Measurements from ENCODE around the gene GATA6. TPM values are rescaled to one million over a fixed set of nuclear protein-coding genes. Genes with fewer than 3 reads are reported as not detected.
"Not testable (repeated sequence)": the region's sequence is repeated elsewhere in the genome, so short reads cannot be mapped to it uniquely, and the experiment has no call there.

GATA6 gene
- polyA plus RNA-seq, 3 donors = 11.4 to 30.5 (median 21.4) TPM

GRCh38 chr18:22195052-22195451 is 25.7 kb downstream of the GATA6 start:
- no peak overlapping the region for H3K27ac ChIP-seq (ENCODE audit: low read depth, low read length)
- 80 to 90% (median 87%) methylated on average over 11 of the region's 11 CpGs for WGBS, 3 donors

- not testable (repeated sequence) for H3K27ac ChIP-seq (ENCODE audit: low read depth, low read length)
- 73 to 92% (median 86%) methylated on average over 5 of the region's 5 CpGs for WGBS, 3 donors
Observed at GRCh38 chr18:22196943-22197342, 27.6 kb downstream of the GATA6 start.

- no peak overlapping the region for H3K27ac ChIP-seq (ENCODE audit: low read depth, low read length)
- WGBS, 3 donors = 55 to 72% (median 71%) methylated on average over 2 of the region's 2 CpGs
Observed at GRCh38 chr18:22197668-22198067, 28.3 kb downstream of the GATA6 start.

DNA sequence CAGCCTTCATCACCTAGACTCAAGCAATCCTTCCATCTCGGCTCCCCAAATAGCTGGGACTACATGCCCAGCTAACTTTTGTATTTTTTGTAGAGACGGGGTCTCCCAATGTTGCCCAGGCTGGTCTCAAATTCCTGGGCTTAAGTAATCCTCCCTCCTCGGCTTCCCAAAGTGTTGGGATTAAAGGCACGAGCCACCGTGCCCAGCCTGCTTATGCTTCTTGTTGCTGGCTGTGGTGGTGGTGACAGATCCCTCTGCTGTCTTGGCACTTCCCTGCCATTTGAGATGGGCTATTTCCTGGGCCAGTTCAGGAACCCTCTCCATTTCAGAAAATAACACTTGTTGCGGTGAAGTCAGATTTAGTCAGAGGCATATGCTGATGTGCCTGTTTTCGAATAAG is 28.8 kb downstream of the GATA6 start:
- H3K27ac ChIP-seq (ENCODE audit: low read depth, low read length) = no peak overlapping the region
- 80 to 94% (median 89%) methylated on average over 7 of the region's 7 CpGs for WGBS, 3 donors

GRCh38 chr18:22199005-22199404 is 29.6 kb downstream of the GATA6 start:
- WGBS, 3 donors = 52 to 64% (median 55%) methylated on average over 6 of the region's 6 CpGs
- no peak overlapping the region for H3K27ac ChIP-seq (ENCODE audit: low read depth, low read length)

- H3K27ac ChIP-seq (ENCODE audit: low read depth, low read length) = no peak overlapping the region
- 87% methylated on average over 32 of the region's 32 CpGs for WGBS, 3 donors
Observed at GRCh38 chr18:22200611-22201225, 31.3 kb downstream of the GATA6 start.

- H3K27ac ChIP-seq (ENCODE audit: low read depth, low read length) = no peak overlapping the region
- WGBS, 3 donors = 48 to 74% (median 71%) methylated on average over 1 of the region's 1 CpG
Observed at GRCh38 chr18:22203035-22203434, 33.6 kb downstream of the GATA6 start.

DNA sequence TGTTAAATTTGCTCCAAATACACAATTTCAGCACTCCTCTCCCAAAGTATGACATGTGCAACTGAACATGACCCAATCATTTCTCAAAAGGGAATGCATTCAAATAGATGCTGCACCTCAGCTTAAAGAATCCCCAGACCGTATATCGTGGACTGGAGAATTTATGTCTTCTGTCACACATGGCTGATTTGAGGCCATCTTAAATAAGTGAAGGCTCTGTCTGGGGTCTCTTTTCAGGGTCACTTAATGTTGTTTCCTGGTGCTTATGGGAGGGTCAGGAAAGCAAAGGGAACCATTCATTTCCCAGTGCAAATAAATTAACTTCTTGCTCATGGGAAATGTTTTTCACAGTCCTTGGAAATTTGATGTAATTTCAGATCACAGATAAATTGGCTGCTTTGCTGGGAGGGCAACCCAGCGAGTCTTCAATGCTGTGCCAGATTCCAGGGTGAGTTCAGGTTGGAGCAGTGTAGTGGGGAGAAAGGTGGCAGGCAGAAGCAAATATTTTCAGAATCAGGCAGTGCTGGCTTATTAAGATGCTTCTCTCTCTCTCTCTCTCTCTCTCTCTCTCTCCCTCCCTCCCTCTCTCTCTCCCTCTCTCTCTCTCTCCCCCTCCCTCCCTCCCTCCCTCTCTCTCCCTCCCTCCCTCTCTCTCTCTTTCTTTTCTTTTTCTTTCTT is 34.3 kb downstream of the GATA6 start:
- no peak overlapping the region for H3K27ac ChIP-seq (ENCODE audit: low read depth, low read length)

GRCh38 chr18:22204214-22204536 is 34.8 kb downstream of the GATA6 start:
- no peak overlapping the region for H3K27ac ChIP-seq (ENCODE audit: low read depth, low read length)
- 80 to 100% (median 92%) methylated on average over 1 of the region's 1 CpG for WGBS, 3 donors

More for the DNA sequence above, 34.3 kb downstream of the GATA6 start:
- 59 to 81% (median 63%) methylated on average over 3 of the region's 3 CpGs for WGBS, 3 donors

GRCh38 chr18:22204996-22205395 is 35.6 kb downstream of the GATA6 start:
- WGBS, 3 donors = 84 to 88% (median 88%) methylated on average over 6 of the region's 6 CpGs
- no peak overlapping the region for H3K27ac ChIP-seq (ENCODE audit: low read depth, low read length)

DNA sequence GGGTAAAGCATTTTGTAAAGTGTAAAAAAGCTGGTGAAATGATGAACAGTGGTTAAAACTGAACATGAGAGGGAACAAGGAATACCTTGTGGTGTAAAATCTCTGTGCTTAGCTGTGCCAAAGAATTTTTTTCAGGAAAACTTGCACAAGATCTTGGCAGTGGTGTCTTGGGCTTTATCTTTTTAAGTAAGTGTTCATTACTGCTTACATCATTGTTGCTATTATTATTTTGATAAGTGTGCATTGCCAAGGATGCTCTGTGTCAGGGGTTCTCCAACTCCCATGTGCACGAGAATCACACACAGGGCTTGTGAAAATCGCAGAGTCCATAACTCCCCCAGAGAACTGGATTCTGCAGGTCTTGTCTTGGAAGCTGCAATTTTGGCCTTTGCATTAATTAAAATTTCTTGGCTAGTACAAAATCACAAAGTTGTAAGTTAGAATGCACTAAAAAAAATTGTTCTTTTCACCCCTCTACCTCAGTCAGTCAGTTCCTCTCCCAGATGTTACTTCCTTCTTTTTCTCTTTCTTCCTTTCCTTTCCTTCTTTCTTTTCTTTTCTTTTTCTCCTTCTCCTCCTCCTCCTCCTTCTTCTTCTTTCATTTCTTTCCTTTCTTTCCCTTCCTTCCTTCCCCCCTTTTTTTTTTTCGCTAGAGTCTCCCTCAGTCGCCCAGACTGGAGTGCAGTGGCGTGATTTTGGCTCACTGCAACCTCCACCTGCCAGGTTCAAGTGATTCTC is 37.8 kb downstream of the GATA6 start:
- H3K27ac ChIP-seq (ENCODE audit: low read depth, low read length) = no peak overlapping the region
- 72 to 92% (median 76%) methylated on average over 5 of the region's 5 CpGs for WGBS, 3 donors

GRCh38 chr18:22210311-22210754 is 40.9 kb downstream of the GATA6 start:
- no peak overlapping the region for H3K27ac ChIP-seq (ENCODE audit: low read depth, low read length)

DNA sequence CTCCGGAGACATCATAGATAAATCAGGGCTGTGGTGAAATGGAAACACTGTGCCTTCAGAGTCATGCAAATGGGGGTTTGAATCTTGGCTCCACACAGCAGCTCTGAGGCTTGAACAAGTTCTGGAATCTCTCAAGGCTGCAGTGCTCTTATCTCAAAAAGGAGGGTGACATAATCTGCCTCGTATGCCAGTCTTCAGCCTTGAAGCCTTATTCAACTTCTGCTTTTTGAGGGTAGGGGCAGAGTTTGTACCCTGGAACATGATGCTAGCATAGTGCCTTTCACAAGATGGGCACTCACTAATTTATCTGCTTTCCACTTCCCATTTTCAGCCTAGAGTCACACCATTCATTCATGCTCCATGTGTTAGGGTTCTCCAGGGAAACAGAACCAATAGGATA is 42.3 kb downstream of the GATA6 start:
- 20 to 49% (median 42%) methylated on average over 2 of the region's 2 CpGs for WGBS, 3 donors
- no peak overlapping the region for H3K27ac ChIP-seq (ENCODE audit: low read depth, low read length)

More at GRCh38 chr18:22210311-22210754, 40.9 kb downstream of the GATA6 start:
- whole genome bisulfite sequencing, 3 donors = 47 to 77% (median 69%) methylated on average over 4 of the region's 4 CpGs

- H3K27ac ChIP-seq (ENCODE audit: low read depth, low read length) = no peak overlapping the region
Observed at GRCh38 chr18:22213333-22213973, 44.1 kb downstream of the GATA6 start.

DNA sequence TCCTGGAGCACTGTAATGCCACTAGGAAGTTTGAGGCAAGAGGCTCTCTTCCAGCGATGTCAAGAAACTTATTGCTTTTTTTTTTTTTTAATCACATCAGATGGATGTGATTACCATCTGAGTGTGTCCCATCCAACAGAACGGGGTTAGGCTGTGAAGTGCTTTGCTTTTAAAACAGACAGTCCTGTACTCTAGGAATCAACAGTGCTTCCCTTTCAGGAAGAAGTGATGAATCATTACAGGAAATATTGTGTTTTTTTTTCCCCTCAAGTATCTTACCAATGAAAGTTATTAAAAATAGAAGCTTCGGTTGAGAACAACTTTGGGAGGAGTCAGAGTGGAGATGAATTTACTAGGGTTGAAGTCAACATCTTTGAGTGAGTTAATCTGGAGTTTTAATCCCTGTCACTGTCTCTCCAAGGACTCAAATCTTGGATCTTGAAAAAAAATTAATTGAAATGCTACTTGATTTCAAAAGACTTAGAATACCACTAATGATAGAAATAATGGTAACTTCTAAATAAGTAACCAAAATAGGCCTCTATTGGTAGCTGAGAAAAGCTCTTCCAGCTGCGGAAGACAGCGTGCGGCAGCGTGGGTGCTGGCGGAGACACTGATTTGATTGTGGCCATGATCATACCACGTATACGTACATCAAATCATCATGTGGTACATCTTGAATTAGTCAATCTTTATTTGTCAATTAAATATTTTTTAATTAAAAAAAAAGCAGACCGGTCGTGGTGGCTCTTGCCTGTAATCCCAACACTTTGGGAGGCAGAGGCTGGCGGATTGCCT is 45.5 kb downstream of the GATA6 start:
- no peak overlapping the region for H3K27ac ChIP-seq (ENCODE audit: low read depth, low read length)
- WGBS, 3 donors = 78 to 86% (median 78%) methylated on average over 13 of the region's 13 CpGs

More at GRCh38 chr18:22213333-22213973, 44.1 kb downstream of the GATA6 start:
- WGBS, 3 donors = 57 to 76% (median 73%) methylated on average over 6 of the region's 6 CpGs

GRCh38 chr18:22218835-22219234 is 49.4 kb downstream of the GATA6 start:
- WGBS, 3 donors = 79% methylated on average over 4 to 5 of the region's 5 CpGs
- no peak overlapping the region for H3K27ac ChIP-seq (ENCODE audit: low read depth, low read length)

- 60 to 71% (median 63%) methylated on average over 11 of the region's 11 CpGs for WGBS, 3 donors
- no peak overlapping the region for H3K27ac ChIP-seq (ENCODE audit: low read depth, low read length)
Observed at GRCh38 chr18:22219568-22220355, 50.4 kb downstream of the GATA6 start.

DNA sequence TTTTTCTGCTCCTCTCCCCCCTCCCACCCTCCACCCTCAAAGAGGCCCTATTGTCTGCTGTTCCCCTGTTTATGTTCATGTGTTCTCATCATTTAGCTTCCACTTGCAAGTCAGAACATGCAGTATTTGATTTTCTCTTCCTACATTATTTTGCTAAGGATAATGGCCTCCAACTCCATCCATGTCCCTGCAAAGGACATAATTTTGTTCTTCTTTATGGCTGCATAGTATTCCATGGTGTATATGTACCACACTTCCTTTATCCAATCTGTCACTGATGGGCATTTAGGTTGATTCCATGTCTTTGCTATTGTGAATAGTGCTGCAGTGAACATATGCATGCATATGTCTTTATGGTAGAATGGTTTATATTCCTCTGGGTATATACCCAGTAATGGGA is 51.2 kb downstream of the GATA6 start:
- not testable (repeated sequence) for H3K27ac ChIP-seq (ENCODE audit: low read depth, low read length)
